Fibroblast of lung (primary cell): ENCODE measurements around the gene RNU2-63P. TPM values are rescaled to one million over a fixed set of nuclear protein-coding genes. Genes with fewer than 3 reads are reported as not detected.

Source experiments
- DNase-seq, 2 donors: peaks; one replicate each; pipeline versions ENCODE4 v3.0.0 to v3.0.0-alpha.2; 2010; ENCODE audit warnings: low read depth in 2 of 2
- H2AFZ ChIP-seq: 2 replicates; pipeline ENCODE4 v1.5.1; 2012; ENCODE audit warnings: low read length, control low read depth, inconsistent platforms
- H3K27ac ChIP-seq: 2 replicates; pipeline ENCODE4 v1.5.1; 2011; ENCODE audit warnings: low read length, control low read depth; ENCODE audit not compliant: insufficient read depth
- H3K27me3 ChIP-seq: 2 replicates; pipeline ENCODE4 v1.5.1; 2011; ENCODE audit warnings: mild to moderate bottlenecking, low read length; ENCODE audit not compliant: control insufficient read depth, insufficient read depth
- H3K36me3 ChIP-seq: 2 replicates; pipeline ENCODE4 v1.5.1; 2011; ENCODE audit warnings: low read length; ENCODE audit not compliant: control insufficient read depth, insufficient read depth
- H3K4me1 ChIP-seq: 2 replicates; pipeline ENCODE4 v1.5.1; 2011; ENCODE audit warnings: low read length; ENCODE audit not compliant: control insufficient read depth, insufficient read depth; ENCODE audit errors: extremely low read depth
- H3K4me2 ChIP-seq: 2 replicates; pipeline ENCODE4 v1.5.1; 2011; ENCODE audit warnings: low read length, control low read depth; ENCODE audit not compliant: insufficient read depth; ENCODE audit errors: extremely low read depth
- H3K4me3 ChIP-seq, 4 experiments: fragments of 200-600 bp in 1 of 4; sonication (generic) in 1 of 4; replicated peaks in 1 of 4; 2 replicates each; pipeline ENCODE4 v1.5.1; 2011 to 2016; ENCODE audit warnings: low read length in 4 of 4, low read depth in 3 of 4, mild to moderate bottlenecking in 3 of 4, control low read depth in 2 of 4, inconsistent platforms in 1 of 4, mixed read lengths in 1 of 4; ENCODE audit not compliant: insufficient read depth in 1 of 4; ENCODE audit errors: control extremely low read depth in 1 of 4
- H3K79me2 ChIP-seq: 2 replicates; pipeline ENCODE4 v1.5.1; 2012; ENCODE audit warnings: mild to moderate bottlenecking, low read length, inconsistent platforms; ENCODE audit not compliant: control insufficient read depth, insufficient read depth
- H3K9ac ChIP-seq: 2 replicates; pipeline ENCODE4 v1.5.1; 2011; ENCODE audit warnings: mild to moderate bottlenecking, low read length, control low read depth; ENCODE audit not compliant: insufficient read depth
- H3K9me3 ChIP-seq: 2 replicates; pipeline ENCODE4 v1.5.1; 2012; ENCODE audit warnings: low read depth, low read length; ENCODE audit not compliant: control insufficient read depth, insufficient read depth
- H4K20me1 ChIP-seq: 2 replicates; pipeline ENCODE4 v1.5.1; 2011; ENCODE audit warnings: low read length; ENCODE audit not compliant: control insufficient read depth, insufficient read depth; ENCODE audit errors: extremely low read depth
- CTCF ChIP-seq, 2 donors: IDR thresholded peaks in 1 of 2; conservative IDR thresholded peaks in 1 of 2; 1 replicate in 1 of 2; 2 replicates in 1 of 2; pipeline ENCODE4 v1.5.1; 2011 to 2012; ENCODE audit warnings: low read length in 2 of 2, control low read depth in 1 of 2, inconsistent platforms in 1 of 2, low read depth in 1 of 2, mild to moderate bottlenecking in 1 of 2
- EZH2 ChIP-seq: IDR thresholded peaks from 2 replicates; pipeline ENCODE4 v1.5.1; 2012; ENCODE audit warnings: low read length, control low read depth, mild to moderate bottlenecking; ENCODE audit errors: missing control alignments
- polyA minus RNA-seq: library from RNA; depleted of rRNA, polyadenylated mRNA; stranded (reverse); fragments of >200 nt; gene quantifications from 2 replicates; pipeline ENCODE4 v1.2.3, GENCODE V29; 2011; ENCODE audit warnings: low replicate concordance
- polyA plus RNA-seq, 2 donors: library from polyadenylated mRNA; depleted of rRNA in 1 of 2; stranded (reverse) in 1 of 2; unstranded in 1 of 2; fragments of >200 nt; gene quantifications; 2 replicates each; pipeline ENCODE4 v1.2.1, GENCODE V29; 2011 to 2012; ENCODE audit warnings: missing spikeins in 1 of 2
- total RNA-seq: library from RNA; depleted of rRNA; stranded (reverse); fragments of >200 nt; gene quantifications from 2 replicates; pipeline ENCODE4 v1.2.1, GENCODE V29; 2014

Gene RNU2-63P
- total RNA-seq (46.0 and 268 TPM in 2 replicates), polyA plus RNA-seq (not detected in 2 replicates), polyA minus RNA-seq (not detected in 2 replicates)
- not detected in 2 replicates for polyA plus RNA-seq (2012)

- no peaks in the 10 kb centered on the region for H4K20me1 ChIP-seq
- TF ChIP-seq CTCF (conservative IDR thresholded peaks at IDR 0.05 in 1 of 2, IDR thresholded peaks at IDR 0.05 in 1 of 2; ENCODE audit: low read depth in 1 of 2, low read length in 2 of 2): no peak
- TF ChIP-seq EZH2: no peak
- peak within 1 kb of the TSS; percentile 91 for H2AFZ ChIP-seq
- peak within 1 kb of the TSS; percentile 77 for H3K9ac ChIP-seq
- DNase-seq: peak; percentile 95 to 96
- no peaks in the 10 kb centered on the region for H3K79me2 ChIP-seq
- no peaks in the 10 kb centered on the region for H3K27me3 ChIP-seq
- H3K4me1 ChIP-seq: no peaks in the 10 kb centered on the region
- H3K9me3 ChIP-seq: no peaks in the 10 kb centered on the region
- no peaks in the 10 kb centered on the region for H3K36me3 ChIP-seq
- H3K4me3 ChIP-seq: peak within 1 kb of the TSS; percentile 46 to 85 (median 56)
- peak within 1 kb of the TSS; percentile 71 for H3K27ac ChIP-seq
- peak within 1 kb of the TSS; percentile 93 for H3K4me2 ChIP-seq
Observed at GRCh38 chr2:88016086-88016959, at the start of gene RNU2-63P. Gene RNU2-63P (minus strand): TSS chr2:88016547.

GRCh38 chr2:88061295-88061694 is 44.9 kb upstream of the RNU2-63P start:
- Histone ChIP-seq H3K4me2 (no peak overlapping the region), H3K9me3 (no peaks in the 10 kb centered on the region), H2AFZ (no peak overlapping the region), H3K9ac (no peak overlapping the region), H3K4me3 (no peak overlapping the region), H3K36me3 (no peaks in the 10 kb centered on the region), H3K27ac (no peak overlapping the region), H3K4me1 (no peaks in the 10 kb centered on the region), H3K27me3 (no peaks in the 10 kb centered on the region), H4K20me1 (no peaks in the 10 kb centered on the region), H3K79me2 (no peaks in the 10 kb centered on the region)
- no peak for DNase-seq
- TF ChIP-seq EZH2 (no peak), CTCF (conservative IDR thresholded peaks at IDR 0.05 in 1 of 2, IDR thresholded peaks at IDR 0.05 in 1 of 2; ENCODE audit: low read depth in 1 of 2, low read length in 2 of 2) (no peak)

- no peaks in the 10 kb centered on the region for H3K9me3 ChIP-seq
- H4K20me1 ChIP-seq: no peaks in the 10 kb centered on the region
- no peaks in the 10 kb centered on the region for H3K79me2 ChIP-seq
- H3K27me3 ChIP-seq: no peaks in the 10 kb centered on the region
- H2AFZ ChIP-seq: no peak overlapping the region
- no peak overlapping the region for H3K4me3 ChIP-seq
- no peaks in the 10 kb centered on the region for H3K36me3 ChIP-seq
- no peak overlapping the region for H3K4me2 ChIP-seq
- no peak overlapping the region for H3K27ac ChIP-seq
- H3K4me1 ChIP-seq: peaks cover 3% of the 10 kb centered on the region
- TF ChIP-seq EZH2: no peak
- no peak for TF ChIP-seq CTCF (conservative IDR thresholded peaks at IDR 0.05 in 1 of 2, IDR thresholded peaks at IDR 0.05 in 1 of 2; ENCODE audit: low read depth in 1 of 2, low read length in 2 of 2)
- DNase-seq: no peak
- no peak overlapping the region for H3K9ac ChIP-seq
Observed at GRCh38 chr2:88060907-88061275, 44.5 kb upstream of the RNU2-63P start.
